Osteoblast (primary cell): ENCODE measurements around the gene TRAK1. TPM values are rescaled to one million over a fixed set of nuclear protein-coding genes. Genes with fewer than 3 reads are reported as not detected.

ENCODE experiments used
- DNase-seq: peaks from one replicate; pipeline ENCODE4 v3.0.0; 2011; ENCODE audit warnings: low spot score, mixed read lengths; ENCODE audit not compliant: insufficient read length; ENCODE audit errors: missing footprints
- H2AFZ ChIP-seq: 2 replicates; pipeline ENCODE4 v1.6.0; 2011; ENCODE audit warnings: mild to moderate bottlenecking, low read length
- H3K27ac ChIP-seq: 2 replicates; pipeline ENCODE4 v1.5.1; 2011; ENCODE audit warnings: mild to moderate bottlenecking, low read depth, low read length, moderate library complexity
- H3K27me3 ChIP-seq: 2 replicates; pipeline ENCODE4 v1.6.0; 2012; ENCODE audit warnings: mild to moderate bottlenecking, control low read depth, inconsistent platforms, low read length, moderate library complexity; ENCODE audit not compliant: insufficient read depth
- H3K36me3 ChIP-seq: 2 replicates; pipeline ENCODE4 v1.5.1; 2011; ENCODE audit warnings: mild to moderate bottlenecking, low read length, control low read depth, moderate library complexity; ENCODE audit not compliant: insufficient read depth
- H3K4me1 ChIP-seq: 2 replicates; pipeline ENCODE4 v1.5.1; 2011; ENCODE audit warnings: mild to moderate bottlenecking, low read length, control low read depth, moderate library complexity; ENCODE audit not compliant: insufficient read depth
- H3K4me2 ChIP-seq: 2 replicates; pipeline ENCODE4 v1.6.0; 2011; ENCODE audit warnings: mild to moderate bottlenecking, low read length; ENCODE audit not compliant: insufficient read depth
- H3K4me3 ChIP-seq: fragments of 200-600 bp; sonication (generic); 3 replicates; pipeline ENCODE4 v1.5.1; 2012; ENCODE audit warnings: mild to moderate bottlenecking, low read length, inconsistent platforms; ENCODE audit not compliant: insufficient read depth
- H3K79me2 ChIP-seq: 2 replicates; pipeline ENCODE4 v1.6.0; 2012; ENCODE audit warnings: mild to moderate bottlenecking, low read length, control low read depth, inconsistent platforms; ENCODE audit not compliant: insufficient read depth
- H3K9me3 ChIP-seq: 2 replicates; pipeline ENCODE4 v1.5.1; 2011; ENCODE audit warnings: low read depth, low read length, control low read depth
- H4K20me1 ChIP-seq: 2 replicates; pipeline ENCODE4 v1.6.0; 2012; ENCODE audit warnings: mild to moderate bottlenecking, low read length, control low read depth; ENCODE audit not compliant: insufficient read depth
- CTCF ChIP-seq: IDR thresholded peaks from 2 replicates; pipeline ENCODE4 v1.5.1; 2011; ENCODE audit warnings: mild to moderate bottlenecking, low read depth, low read length, moderate library complexity; ENCODE audit errors: extremely low read depth
- total RNA-seq: library from RNA; depleted of rRNA; stranded (reverse); fragments of >200 nt; gene quantifications from 2 replicates; pipeline ENCODE4 v1.2.3, GENCODE V29; 2012

Gene TRAK1
- total RNA-seq, 1 donor, result 60.4 TPM

DNA sequence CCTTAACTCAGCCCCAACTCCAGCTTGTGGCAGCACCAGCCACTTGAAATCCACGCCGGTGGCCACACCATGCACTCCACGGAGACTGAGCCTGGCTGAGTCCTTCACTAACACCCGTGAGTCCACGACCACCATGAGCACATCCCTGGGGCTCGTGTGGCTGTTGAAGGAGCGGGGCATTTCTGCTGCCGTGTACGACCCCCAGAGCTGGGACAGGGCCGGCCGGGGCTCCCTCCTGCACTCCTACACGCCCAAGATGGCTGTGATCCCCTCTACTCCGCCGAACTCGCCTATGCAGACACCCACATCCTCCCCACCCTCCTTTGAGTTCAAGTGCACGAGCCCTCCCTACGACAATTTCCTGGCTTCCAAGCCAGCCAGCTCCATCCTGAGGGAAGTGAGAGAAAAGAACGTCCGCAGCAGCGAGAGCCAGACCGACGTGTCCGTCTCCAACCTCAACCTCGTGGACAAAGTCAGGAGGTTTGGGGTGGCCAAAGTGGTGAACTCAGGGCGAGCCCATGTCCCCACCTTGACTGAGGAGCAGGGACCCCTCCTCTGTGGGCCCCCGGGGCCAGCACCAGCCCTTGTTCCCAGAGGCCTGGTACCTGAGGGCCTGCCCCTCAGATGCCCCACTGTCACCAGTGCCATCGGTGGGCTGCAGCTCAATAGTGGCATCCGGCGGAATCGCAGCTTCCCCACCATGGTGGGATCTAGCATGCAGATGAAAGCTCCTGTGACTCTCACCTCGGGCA, 132.0 kb downstream of the TRAK1 start:
- H4K20me1 ChIP-seq, result no peaks in the 10 kb centered on the region
- no peak overlapping the region for H3K4me2 ChIP-seq
- no peaks in the 10 kb centered on the region for H3K79me2 ChIP-seq
- peaks cover 31% of the 10 kb centered on the region for H3K36me3 ChIP-seq
- no peak overlapping the region for H3K27ac ChIP-seq
- TF ChIP-seq CTCF, result no peak
- H3K9me3 ChIP-seq, result no peaks in the 10 kb centered on the region
- H3K4me1 ChIP-seq, result no peaks in the 10 kb centered on the region
- no peak for DNase-seq
- H3K27me3 ChIP-seq, result no peaks in the 10 kb centered on the region
- H2AFZ ChIP-seq, result no peak overlapping the region
- H3K4me3 ChIP-seq, result no peak overlapping the region

- no peak for TF ChIP-seq CTCF
- H3K4me1 ChIP-seq, result no peaks in the 10 kb centered on the region
Observed at GRCh38 chr3:42224178-42224577, 133.0 kb downstream of the TRAK1 start.

GRCh38 chr3:42224658-42225421, 133.7 kb downstream of the TRAK1 start:
- Histone ChIP-seq H2AFZ (no peak overlapping the region), H3K27ac (no peak overlapping the region), H3K79me2 (no peaks in the 10 kb centered on the region), H3K27me3 (no peaks in the 10 kb centered on the region), H3K9me3 (no peaks in the 10 kb centered on the region), H3K4me3 (no peak overlapping the region), H4K20me1 (no peaks in the 10 kb centered on the region), H3K4me1 (no peaks in the 10 kb centered on the region), H3K36me3 (peaks cover 31% of the 10 kb centered on the region), H3K4me2 (no peak overlapping the region)
- no peak for DNase-seq
- no peak for TF ChIP-seq CTCF

More at GRCh38 chr3:42224178-42224577, 133.0 kb downstream of the TRAK1 start:
- Histone ChIP-seq H3K27ac (no peak overlapping the region), H3K27me3 (no peaks in the 10 kb centered on the region), H2AFZ (no peak overlapping the region), H3K4me2 (no peak overlapping the region), H3K36me3 (peaks cover 31% of the 10 kb centered on the region), H3K4me3 (no peak overlapping the region), H3K9me3 (no peaks in the 10 kb centered on the region), H3K79me2 (no peaks in the 10 kb centered on the region), H4K20me1 (no peaks in the 10 kb centered on the region)
- DNase-seq, result no peak
